Measurements from ENCODE around the gene MAP2K6. TPM values are rescaled to one million over a fixed set of nuclear protein-coding genes. Genes with fewer than 3 reads are reported as not detected.

The MAP2K6 gene
- total and polyA plus RNA-seq, 10 of the 15 experiments (the other 5 are each of a cell fraction or from before 2014, with no cell fraction given), result 15.6 to 70.3 (median 22.9) TPM

DNA sequence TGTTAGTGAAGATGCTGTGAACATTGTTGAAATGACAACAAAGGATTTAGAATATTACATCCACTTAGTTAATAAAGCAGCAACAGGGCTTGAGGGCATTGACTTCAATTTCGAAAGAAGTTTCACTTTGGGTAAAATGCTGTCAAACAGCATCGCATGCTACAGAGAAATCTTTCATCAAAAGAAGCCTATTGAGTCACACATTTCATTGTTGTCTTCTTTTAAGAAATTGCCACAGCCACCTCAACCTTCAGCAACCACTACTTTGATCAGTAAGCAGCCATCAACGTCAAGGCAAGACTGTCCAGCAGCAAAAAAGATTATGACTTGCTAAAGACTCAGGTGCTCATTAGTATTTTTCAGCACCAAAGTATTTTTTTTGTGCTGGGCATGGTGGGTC lies 13.2 kb upstream of the MAP2K6 start:
- CTCF ChIA-PET, result no interaction called here
- POLR2A ChIA-PET, result no interaction called here
- 63% methylated on average over 3 of the region's 3 CpGs for WGBS (ENCODE audit: insufficient coverage, insufficient replicate concordance, low lambda C conversion rate, missing lambda C conversion rate)
- H3K27ac ChIP-seq (ENCODE audit: control insufficient read depth, insufficient read depth), result no peak overlapping the region
- H3K36me3 ChIP-seq (ENCODE audit: control insufficient read depth in 2 of 2, insufficient read depth in 2 of 2, low read length in 1 of 2), result no peaks in the 10 kb centered on the region
- intact Hi-C loops (cut with micrococcal nuclease; ENCODE audit: unreplicated experiment), result no loop called here
- no peak for DNase-seq (ENCODE audit: low read depth, low spot score)
- in situ Hi-C loops (cut with MboI), result no loop called here
- H3K9ac ChIP-seq (ENCODE audit: control insufficient read depth, insufficient read depth, low read length), result no peak overlapping the region
- SMC1A ChIA-PET (ENCODE audit: uncharacterized antibody, unreplicated experiment), result no interaction called here
- no peaks in the 10 kb centered on the region for H3K27me3 ChIP-seq (replicated peaks in 1 of 2; ENCODE audit: control insufficient read depth in 2 of 2, insufficient read depth in 2 of 2, low read length in 1 of 2)
- TF ChIP-seq, protein P1, sequence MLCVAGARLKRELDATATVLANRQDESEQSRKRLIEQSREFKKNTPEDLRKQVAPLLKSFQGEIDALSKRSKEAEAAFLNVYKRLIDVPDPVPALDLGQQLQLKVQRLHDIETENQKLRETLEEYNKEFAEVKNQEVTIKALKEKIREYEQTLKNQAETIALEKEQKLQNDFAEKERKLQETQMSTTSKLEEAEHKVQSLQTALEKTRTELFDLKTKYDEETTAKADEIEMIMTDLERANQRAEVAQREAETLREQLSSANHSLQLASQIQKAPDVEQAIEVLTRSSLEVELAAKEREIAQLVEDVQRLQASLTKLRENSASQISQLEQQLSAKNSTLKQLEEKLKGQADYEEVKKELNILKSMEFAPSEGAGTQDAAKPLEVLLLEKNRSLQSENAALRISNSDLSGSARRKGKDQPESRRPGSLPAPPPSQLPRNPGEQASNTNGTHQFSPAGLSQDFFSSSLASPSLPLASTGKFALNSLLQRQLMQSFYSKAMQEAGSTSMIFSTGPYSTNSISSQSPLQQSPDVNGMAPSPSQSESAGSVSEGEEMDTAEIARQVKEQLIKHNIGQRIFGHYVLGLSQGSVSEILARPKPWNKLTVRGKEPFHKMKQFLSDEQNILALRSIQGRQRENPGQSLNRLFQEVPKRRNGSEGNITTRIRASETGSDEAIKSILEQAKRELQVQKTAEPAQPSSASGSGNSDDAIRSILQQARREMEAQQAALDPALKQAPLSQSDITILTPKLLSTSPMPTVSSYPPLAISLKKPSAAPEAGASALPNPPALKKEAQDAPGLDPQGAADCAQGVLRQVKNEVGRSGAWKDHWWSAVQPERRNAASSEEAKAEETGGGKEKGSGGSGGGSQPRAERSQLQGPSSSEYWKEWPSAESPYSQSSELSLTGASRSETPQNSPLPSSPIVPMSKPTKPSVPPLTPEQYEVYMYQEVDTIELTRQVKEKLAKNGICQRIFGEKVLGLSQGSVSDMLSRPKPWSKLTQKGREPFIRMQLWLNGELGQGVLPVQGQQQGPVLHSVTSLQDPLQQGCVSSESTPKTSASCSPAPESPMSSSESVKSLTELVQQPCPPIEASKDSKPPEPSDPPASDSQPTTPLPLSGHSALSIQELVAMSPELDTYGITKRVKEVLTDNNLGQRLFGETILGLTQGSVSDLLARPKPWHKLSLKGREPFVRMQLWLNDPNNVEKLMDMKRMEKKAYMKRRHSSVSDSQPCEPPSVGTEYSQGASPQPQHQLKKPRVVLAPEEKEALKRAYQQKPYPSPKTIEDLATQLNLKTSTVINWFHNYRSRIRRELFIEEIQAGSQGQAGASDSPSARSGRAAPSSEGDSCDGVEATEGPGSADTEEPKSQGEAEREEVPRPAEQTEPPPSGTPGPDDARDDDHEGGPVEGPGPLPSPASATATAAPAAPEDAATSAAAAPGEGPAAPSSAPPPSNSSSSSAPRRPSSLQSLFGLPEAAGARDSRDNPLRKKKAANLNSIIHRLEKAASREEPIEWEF (IDR thresholded peaks at IDR 0.05; ENCODE audit: insufficient replicate concordance, low read depth, low read length), result no peak
- no peak for TF ChIP-seq RFX5 (IDR thresholded peaks at IDR 0.05; ENCODE audit: low read depth, low read length)
- TF ChIP-seq BMI1 (IDR thresholded peaks at IDR 0.05; ENCODE audit: borderline replicate concordance), result no peak
- TF ChIP-seq, protein P2, sequence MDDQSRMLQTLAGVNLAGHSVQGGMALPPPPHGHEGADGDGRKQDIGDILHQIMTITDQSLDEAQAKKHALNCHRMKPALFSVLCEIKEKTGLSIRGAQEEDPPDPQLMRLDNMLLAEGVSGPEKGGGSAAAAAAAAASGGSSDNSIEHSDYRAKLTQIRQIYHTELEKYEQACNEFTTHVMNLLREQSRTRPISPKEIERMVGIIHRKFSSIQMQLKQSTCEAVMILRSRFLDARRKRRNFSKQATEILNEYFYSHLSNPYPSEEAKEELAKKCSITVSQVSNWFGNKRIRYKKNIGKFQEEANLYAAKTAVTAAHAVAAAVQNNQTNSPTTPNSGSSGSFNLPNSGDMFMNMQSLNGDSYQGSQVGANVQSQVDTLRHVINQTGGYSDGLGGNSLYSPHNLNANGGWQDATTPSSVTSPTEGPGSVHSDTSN (IDR thresholded peaks at IDR 0.05; ENCODE audit: insufficient replicate concordance, low read depth, low read length), result no peak
- no peak overlapping the region for H2AFZ ChIP-seq (ENCODE audit: control insufficient read depth, low read depth, low read length)
- no peak for FAIRE-seq
- BruUV-seq (replicated peaks), result no TSS peak
- H3K79me2 ChIP-seq (ENCODE audit: control insufficient read depth, insufficient read depth, low read length), result no peaks in the 10 kb centered on the region
- RAD21 ChIA-PET (ENCODE audit: unreplicated experiment), result no interaction called here
- no peaks in the 10 kb centered on the region for H4K20me1 ChIP-seq (ENCODE audit: control insufficient read depth, insufficient read depth)
- H3K9me3 ChIP-seq (replicated peaks; ENCODE audit: control insufficient read depth, insufficient read depth, low read length), result no peaks in the 10 kb centered on the region
- no peak overlapping the region for H3K4me2 ChIP-seq (ENCODE audit: control insufficient read depth, insufficient read depth)
- H3K4me1 ChIP-seq (ENCODE audit: control insufficient read depth, insufficient read depth, low read length), result no peaks in the 10 kb centered on the region
- no peak for ATAC-seq
- H3K4me3 ChIP-seq, result no peak overlapping the region
